HG03520 (cell line): ENCODE results near the gene KIAA0753.
"Not testable (repeated sequence)": the region's sequence is repeated elsewhere in the genome, so short reads cannot be mapped to it uniquely, and the experiment has no call there.

ENCODE experiments used
- ATAC-seq: cut with Tn5 transposase; IDR thresholded peaks from one replicate; pipeline ENCODE4 v1.9.1; 2021; ENCODE audit warnings: mild to moderate bottlenecking, moderate library complexity; ENCODE audit not compliant: unreplicated experiment

KIAA0753 gene

GRCh38 chr17:6573982-6574686, 66.4 kb downstream of the KIAA0753 start:
- ATAC-seq: no peak

DNA sequence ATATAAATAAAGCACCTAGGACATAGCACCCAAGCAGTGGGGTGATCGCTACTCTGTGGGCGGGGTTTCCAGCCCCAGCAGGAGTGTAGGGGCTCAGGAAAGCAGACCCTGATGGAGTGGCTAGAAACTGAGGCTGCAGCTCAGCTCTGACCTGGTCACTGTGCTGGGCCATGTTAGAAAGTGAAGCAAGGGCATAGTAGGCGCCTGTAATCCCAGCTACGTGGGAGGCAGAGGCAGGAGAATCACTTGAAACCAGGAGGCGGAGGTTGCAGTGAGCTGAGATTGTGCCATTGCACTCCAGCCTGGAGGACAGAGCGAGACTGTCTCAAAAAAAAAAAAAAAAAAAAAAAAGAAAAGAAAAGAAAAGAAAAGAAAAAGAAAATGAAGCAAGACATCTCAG, 67.0 kb downstream of the KIAA0753 start:
- ATAC-seq: not testable (repeated sequence)

DNA sequence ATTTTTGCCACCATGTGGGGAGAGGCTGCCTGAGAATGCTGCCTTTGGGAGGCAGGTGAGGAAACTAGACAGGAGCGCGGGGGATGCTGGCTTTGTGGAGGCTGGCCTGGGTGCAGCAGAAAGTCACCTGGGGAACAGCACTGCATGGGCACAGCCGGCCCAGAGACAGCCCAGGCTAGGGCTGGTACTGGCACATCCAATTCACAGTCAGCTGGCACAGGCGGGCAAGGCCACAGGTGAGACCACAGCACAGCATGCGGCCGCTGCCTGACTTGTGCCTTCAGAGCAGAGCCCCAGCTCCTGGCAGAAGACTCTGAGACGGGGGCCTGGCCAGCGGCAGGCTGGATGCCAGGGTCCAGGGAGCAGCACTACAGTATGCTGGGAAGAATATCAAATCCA, 67.5 kb downstream of the KIAA0753 start:
- no peak for ATAC-seq

DNA sequence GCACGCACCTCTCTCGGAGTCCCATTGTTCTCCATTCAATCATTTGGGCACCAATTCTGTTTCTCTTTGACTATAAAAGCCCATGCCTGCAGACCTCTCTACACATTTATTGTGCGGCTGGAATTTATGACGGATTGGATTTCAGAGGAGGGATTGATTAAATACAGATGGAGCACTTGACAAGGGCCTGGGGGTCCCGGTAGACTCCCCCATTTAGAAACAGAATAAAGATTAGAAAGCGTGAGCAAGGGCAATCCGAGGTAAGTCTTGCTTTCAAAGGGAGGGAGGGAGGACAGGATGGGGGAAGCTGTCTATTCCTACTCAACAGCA, 69.1 kb downstream of the KIAA0753 start:
- ATAC-seq: no peak

- ATAC-seq: no peak
These were observed 69.6 kb downstream of the KIAA0753 start for GRCh38 chr17:6570731-6571451.

GRCh38 chr17:6569370-6570285, 70.9 kb downstream of the KIAA0753 start:
- no peak for ATAC-seq

DNA sequence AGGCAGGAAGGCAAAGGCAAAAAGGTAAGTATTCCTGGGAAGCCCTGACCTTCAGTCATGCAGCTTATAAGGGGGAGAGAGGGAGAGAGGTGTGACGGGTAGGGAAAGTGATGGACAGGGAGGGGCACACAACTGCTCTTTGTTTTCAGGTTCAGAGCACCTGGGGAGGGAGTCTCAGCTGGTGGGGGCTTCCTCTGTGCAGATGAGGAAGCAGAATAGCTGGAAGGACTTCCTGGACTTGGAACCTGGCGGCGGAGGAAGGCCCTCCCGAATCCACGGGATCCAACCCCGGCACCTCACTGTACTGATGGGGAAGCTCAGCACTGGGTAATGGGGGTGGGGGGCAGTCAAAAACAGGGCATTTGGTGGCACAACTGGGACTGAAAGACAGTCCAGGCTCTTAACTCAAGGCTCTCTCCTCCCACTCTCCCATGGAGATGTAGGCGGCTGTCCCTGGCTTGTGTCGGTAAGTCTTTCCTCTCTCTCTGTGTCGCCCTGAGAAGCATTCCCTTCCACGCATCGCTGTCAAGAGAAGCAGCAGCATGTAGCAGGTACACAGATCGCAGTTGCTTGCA, 72.2 kb downstream of the KIAA0753 start:
- no peak for ATAC-seq

- no peak for ATAC-seq
These were observed 72.9 kb downstream of the KIAA0753 start for GRCh38 chr17:6567528-6568183.

GRCh38 chr17:6561446-6561845, 79.1 kb downstream of the KIAA0753 start:
- no peak for ATAC-seq

- no peak for ATAC-seq
These were observed 80.0 kb downstream of the KIAA0753 start for GRCh38 chr17:6560496-6560895.

DNA sequence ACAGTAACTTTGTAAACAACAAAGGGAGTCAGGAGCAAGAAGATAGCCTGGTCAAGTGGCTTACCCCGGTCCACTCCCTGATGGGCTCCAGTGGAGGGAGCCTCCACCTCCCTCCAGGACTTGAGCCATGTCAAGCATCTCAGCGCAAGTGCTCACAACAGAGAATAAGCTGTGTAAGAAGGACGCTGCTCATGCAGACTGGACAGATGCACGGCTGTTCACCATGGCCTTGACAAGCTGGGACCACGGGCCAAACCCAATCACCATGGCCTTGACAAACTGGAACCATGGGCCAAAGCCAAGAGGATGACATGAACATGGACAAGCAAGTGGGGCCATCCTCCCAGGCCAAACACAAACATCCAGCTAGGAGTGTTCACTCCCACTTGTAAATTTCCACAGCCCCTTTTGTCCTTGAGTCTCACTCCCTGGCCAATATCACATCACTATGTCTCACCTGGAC, 80.7 kb downstream of the KIAA0753 start:
- no peak for ATAC-seq

- no peak for ATAC-seq
These were observed 81.4 kb downstream of the KIAA0753 start for GRCh38 chr17:6558932-6559752.

- no peak for ATAC-seq
These were observed 82.2 kb downstream of the KIAA0753 start for GRCh38 chr17:6558276-6558675.

DNA sequence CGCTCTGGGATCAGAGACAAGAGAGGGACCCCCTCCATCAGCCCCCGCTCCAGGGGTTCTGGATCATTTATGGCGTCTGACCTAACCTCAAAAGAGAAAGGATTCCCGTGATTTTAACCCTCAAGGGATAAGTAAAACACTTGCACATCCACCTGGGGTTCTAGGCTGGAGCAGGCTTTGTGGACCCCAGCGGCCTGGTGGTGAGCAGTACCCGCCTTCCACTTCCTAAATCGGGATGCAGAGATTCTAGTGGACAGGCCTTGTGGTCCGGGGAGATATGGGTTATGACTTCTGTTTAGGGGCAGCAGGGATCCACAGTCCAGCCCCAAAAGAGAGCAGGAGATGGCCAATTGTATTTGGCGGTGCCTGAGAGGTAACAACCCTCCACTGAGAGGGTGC, 83.5 kb downstream of the KIAA0753 start:
- ATAC-seq: no peak

DNA sequence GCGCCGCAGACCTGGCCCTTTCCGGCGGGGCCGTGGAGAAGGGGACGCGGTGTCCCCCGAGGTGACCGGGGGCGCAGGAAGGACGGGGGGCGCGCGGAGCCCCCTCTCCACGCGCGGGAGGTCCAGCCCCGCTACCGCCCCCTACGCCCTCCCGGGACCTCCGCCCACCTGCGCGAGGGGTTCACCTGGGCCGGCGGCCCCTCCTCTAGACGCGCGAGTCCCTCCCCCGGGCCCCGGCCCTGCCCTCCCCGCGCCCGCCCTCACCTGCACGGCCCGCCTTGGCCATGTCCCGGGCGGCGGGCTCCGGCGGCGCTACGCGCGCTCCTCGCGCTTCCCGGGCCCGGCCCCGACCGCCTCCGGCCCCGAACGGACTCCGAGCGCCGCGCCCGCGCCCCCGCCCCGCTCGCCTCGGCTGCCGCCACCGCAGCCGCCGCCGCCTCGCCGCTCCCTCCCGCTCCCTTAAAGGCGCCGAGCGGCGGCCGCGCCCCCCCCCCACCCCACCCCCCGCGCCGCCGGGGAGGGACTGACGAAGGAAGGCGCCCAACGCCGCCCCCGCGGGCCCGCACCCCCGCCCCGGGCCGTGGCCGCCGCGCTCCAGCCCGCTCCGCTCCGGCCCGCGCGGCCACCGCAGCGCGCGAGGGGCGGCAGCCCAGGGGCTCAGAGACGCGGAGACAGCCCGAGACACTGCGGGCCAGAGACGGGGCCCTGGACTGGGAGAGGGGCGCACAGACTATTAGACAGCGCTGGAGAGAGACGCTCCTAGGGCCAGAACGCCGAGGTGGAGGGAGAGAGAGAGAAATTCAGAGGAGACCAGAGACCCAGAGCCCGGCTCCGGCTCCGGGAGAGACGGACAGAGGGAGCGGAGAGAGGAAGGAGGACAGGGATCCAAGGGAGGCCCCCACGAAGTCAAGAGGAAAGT, 84.1 kb downstream of the KIAA0753 start, which contains the start of gene PITPNM3:
PITPNM3 (minus strand) TSS at position 435 of the 919 bp plus-strand sequence; CDS start at position 286, 149 bp downstream.
- no peak for ATAC-seq

DNA sequence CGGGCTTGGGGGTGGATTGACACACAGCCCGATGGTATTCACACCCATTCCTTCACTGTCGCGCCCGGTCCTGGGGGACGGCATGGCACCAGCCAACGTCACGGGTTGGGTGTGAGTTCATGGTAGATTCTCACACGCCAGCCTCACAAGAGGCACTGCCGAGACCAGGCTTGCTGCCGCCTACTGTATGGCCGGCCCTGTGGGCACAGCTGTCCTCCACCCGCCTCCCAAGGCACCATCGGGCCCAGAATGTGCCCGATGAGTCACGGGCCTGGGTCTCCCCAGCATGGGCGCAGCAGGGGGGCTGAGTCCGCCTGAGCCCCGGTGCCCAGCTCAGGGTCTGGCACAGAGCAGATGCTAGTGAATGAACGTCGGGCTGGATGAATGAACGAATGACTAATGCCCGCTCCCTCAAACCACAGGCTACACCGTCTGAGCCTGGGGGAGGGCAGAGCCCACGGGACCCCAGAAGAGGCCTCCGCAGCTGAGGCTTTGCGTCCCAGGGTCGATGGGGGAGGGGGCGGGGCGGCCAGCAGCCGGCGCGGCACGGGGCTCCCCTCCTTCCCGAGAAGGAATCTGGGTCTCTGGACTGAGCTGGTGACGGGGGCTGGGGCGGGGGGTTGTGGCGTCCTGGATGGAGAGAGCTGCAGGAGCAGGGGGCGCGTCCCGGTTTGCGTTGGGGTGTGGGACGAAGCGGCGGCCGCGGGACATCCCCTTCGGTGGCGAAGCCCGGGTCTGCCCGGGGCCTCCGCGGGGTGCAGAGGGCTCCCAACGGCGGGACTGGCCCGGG, 85.0 kb downstream of the KIAA0753 start:
- ATAC-seq: no peak

DNA sequence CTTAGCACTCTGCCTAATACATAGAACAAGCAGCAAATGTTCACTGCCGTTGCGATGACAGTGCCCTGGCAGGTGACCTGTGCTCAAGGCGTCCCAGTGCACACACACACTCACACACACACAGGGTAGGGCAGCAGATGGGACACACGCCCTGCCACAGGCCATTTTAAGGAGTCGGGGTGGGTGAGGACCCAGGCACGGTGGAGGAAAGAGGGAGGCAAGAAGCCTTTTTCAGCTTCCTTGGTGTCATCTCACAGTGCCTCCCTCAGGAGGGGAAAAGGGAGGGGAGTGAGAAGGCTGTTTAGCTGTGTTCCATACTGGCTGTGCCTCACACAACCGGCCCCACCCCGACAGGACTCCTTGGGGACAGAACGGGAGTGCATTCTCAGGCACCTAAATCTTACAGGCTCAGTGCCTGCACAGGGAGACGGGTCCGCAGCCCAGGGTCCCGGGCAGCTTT, 85.6 kb downstream of the KIAA0753 start:
- no peak for ATAC-seq

- ATAC-seq: no peak
These were observed 86.2 kb downstream of the KIAA0753 start for GRCh38 chr17:6554342-6554741.
